Smooth muscle cell (in vitro differentiated cells): ENCODE results near the gene PIK3R3. TPM values are rescaled to one million over a fixed set of nuclear protein-coding genes. Genes with fewer than 3 reads are reported as not detected.

Experiments used
- DNase-seq: peaks from one replicate; lab custom pipeline; 2025; ENCODE audit not compliant: unreplicated experiment; lab: John Stamatoyannopoulos, UW
- H2AFZ ChIP-seq: fragments of 200-600 bp; sonication (generic); 2 replicates; pipeline ENCODE4 v1.6.0; 2016; ENCODE audit warnings: antibody characterized with exemption, low read depth, mild to moderate bottlenecking
- H3F3A ChIP-seq: fragments of 200-600 bp; sonication (generic); 2 replicates; pipeline ENCODE4 v1.6.0; 2017; ENCODE audit warnings: antibody characterized with exemption, low read depth
- H3K27ac ChIP-seq: fragments of 200-600 bp; sonication (generic); 2 replicates; pipeline ENCODE4 v1.5.1; 2016; ENCODE audit warnings: low read depth, mild to moderate bottlenecking
- H3K27me3 ChIP-seq: fragments of 200-600 bp; sonication (generic); 2 replicates; pipeline ENCODE4 v1.6.1; 2016; ENCODE audit warnings: low read depth, mild to moderate bottlenecking
- H3K36me3 ChIP-seq: fragments of 200-600 bp; sonication (generic); 2 replicates; pipeline ENCODE4 v1.5.1; 2016; ENCODE audit warnings: low read depth
- H3K4me1 ChIP-seq: fragments of 200-600 bp; sonication (generic); 2 replicates; pipeline ENCODE4 v1.5.1; 2016; ENCODE audit warnings: low read depth
- H3K4me2 ChIP-seq: fragments of 200-600 bp; sonication (generic); 2 replicates; pipeline ENCODE4 v1.6.0; 2016; ENCODE audit warnings: mild to moderate bottlenecking
- H3K4me3 ChIP-seq: fragments of 200-600 bp; sonication (generic); 2 replicates; pipeline ENCODE4 v1.5.1; 2016; ENCODE audit warnings: mild to moderate bottlenecking
- H3K79me2 ChIP-seq: fragments of 200-600 bp; sonication (generic); 2 replicates; pipeline ENCODE4 v1.6.0; 2016; ENCODE audit warnings: low read depth, mild to moderate bottlenecking
- H3K9ac ChIP-seq: fragments of 200-600 bp; sonication (generic); 2 replicates; pipeline ENCODE4 v1.6.0; 2016; ENCODE audit warnings: low read depth
- H3K9me3 ChIP-seq: fragments of 200-600 bp; sonication (generic); replicated peaks from 2 replicates; pipeline ENCODE4 v1.5.1; 2016; ENCODE audit warnings: low read depth
- H4K20me1 ChIP-seq: fragments of 200-600 bp; sonication (generic); 2 replicates; pipeline ENCODE4 v1.6.0; 2016; ENCODE audit warnings: low read depth
- WGBS: methylation state at CpG from one replicate; pipeline ENCODE4 v1.1.7; 2016; ENCODE audit warnings: low lambda C conversion rate; 5-methylcytosine and 5-hydroxymethylcytosine counted together
- polyA plus RNA-seq: library from polyadenylated mRNA; unstranded; fragments of >200 nt; fragmentation: Nextera tagmentation; extraction: Ambion mirVana; gene quantifications from 2 replicates; pipeline ENCODE4 v1.2.1, GENCODE V29; 2016
- total RNA-seq: library from RNA; depleted of rRNA; stranded (reverse); fragments of >200 nt; gene quantifications from 2 replicates; pipeline ENCODE4 v1.2.3, GENCODE V29; 2014
- TF ChIP-seq, protein P1 (sequence below): fragments of 200-600 bp; sonication (generic); IDR thresholded peaks from 2 replicates; pipeline ENCODE4 v1.5.1; 2017; ENCODE audit warnings: borderline replicate concordance, mild to moderate bottlenecking, antibody characterized with exemption; ENCODE audit not compliant: insufficient read depth, poor library complexity, severe bottlenecking

Gene PIK3R3
- total and polyA plus RNA-seq, 2 experiments from 2014 or later, result 3.7 to 5.6 TPM

DNA sequence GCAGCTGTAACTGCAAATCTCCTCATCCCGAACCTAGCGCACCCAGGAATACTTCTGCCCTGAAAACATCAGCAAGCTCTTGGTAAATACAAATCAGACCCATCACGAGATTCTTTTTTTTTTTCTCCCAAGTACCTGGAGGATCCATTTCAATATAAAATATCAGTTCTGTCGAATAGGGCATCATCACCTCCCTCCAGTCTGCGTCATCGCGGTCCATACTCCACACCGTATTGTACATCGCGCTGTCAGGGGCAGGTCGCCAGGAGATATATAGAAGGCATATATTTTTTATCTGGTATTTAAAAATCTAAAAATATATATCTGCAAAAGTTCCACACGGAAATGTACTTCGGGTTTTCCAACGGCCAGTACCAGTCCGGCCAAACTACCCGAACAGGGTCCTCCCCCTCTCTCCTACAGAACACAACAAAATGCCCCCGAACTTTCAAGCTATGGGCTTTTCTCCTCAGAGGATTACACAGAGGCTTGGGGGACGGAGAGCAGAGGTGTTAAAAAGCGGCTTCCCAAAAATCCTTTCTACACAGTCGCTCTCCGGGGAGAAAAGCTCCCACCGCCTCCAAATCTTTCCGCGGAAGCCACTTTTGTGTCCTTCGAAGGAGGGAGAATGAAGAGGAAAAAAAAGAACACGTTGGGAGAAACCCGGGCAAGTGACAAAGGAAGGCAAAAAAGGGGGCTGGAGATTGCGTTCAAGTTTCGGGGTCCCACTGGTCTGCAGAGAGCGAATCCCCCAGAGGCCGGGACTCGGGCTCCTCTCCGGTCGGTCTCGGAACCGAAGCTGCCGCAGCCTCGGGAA is 509 bp downstream of the PIK3R3 start:
- Histone ChIP-seq H3K27me3 (no peaks in the 10 kb centered on the region), H4K20me1 (no peaks in the 10 kb centered on the region), H3K36me3 (no peaks in the 10 kb centered on the region), H3K9me3 (no peaks in the 10 kb centered on the region), H3K4me2 (peak overlapping the region; percentile 93), H3F3A (peaks cover 5% of the 10 kb centered on the region), H2AFZ (peak overlapping the region; percentile 92), H3K4me1 (peaks cover 32% of the 10 kb centered on the region), H3K79me2 (peaks cover 42% of the 10 kb centered on the region), H3K27ac (peak overlapping the region; percentile 99), H3K4me3 (peak overlapping the region; percentile 86), H3K9ac (peak overlapping the region; percentile 98)
- DNase-seq, result no peak
- WGBS, result under 1% methylated on average over 38 of the region's 38 CpGs
- TF ChIP-seq, protein P1, sequence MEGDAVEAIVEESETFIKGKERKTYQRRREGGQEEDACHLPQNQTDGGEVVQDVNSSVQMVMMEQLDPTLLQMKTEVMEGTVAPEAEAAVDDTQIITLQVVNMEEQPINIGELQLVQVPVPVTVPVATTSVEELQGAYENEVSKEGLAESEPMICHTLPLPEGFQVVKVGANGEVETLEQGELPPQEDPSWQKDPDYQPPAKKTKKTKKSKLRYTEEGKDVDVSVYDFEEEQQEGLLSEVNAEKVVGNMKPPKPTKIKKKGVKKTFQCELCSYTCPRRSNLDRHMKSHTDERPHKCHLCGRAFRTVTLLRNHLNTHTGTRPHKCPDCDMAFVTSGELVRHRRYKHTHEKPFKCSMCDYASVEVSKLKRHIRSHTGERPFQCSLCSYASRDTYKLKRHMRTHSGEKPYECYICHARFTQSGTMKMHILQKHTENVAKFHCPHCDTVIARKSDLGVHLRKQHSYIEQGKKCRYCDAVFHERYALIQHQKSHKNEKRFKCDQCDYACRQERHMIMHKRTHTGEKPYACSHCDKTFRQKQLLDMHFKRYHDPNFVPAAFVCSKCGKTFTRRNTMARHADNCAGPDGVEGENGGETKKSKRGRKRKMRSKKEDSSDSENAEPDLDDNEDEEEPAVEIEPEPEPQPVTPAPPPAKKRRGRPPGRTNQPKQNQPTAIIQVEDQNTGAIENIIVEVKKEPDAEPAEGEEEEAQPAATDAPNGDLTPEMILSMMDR, result no peak

DNA sequence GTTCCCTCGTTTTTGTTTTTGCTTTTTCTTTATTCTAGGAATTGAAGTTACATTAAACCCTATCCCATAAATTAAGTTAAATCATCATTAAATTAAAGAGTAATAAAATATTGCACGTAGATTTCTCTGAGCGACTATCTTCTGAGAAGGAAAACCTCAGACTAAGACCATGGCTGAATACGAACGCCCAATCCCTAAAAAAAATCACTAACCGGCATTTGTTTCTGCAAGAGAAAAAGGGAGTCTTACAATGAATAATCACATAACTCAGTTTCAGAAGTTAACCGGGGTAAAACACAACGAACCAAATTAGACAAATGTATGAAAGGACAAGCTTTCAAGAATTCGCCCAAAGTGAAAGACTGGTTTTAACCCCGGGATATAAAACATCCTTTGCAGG is 1.3 kb downstream of the PIK3R3 start:
- no peak for DNase-seq
- H3K4me2 ChIP-seq, result peak overlapping the region; percentile 93
- H4K20me1 ChIP-seq, result no peaks in the 10 kb centered on the region
- no peaks in the 10 kb centered on the region for H3K27me3 ChIP-seq
- H2AFZ ChIP-seq, result peak overlapping the region; percentile 93
- H3K36me3 ChIP-seq, result no peaks in the 10 kb centered on the region
- H3K9me3 ChIP-seq, result no peaks in the 10 kb centered on the region
- H3K9ac ChIP-seq, result peak overlapping the region; percentile 98
- WGBS, result 1% methylated on average over 10 of the region's 10 CpGs
- H3F3A ChIP-seq, result peaks cover 5% of the 10 kb centered on the region
- peaks cover 24% of the 10 kb centered on the region for H3K4me1 ChIP-seq
- TF ChIP-seq, protein P1, result no peak
- H3K27ac ChIP-seq, result peak overlapping the region; percentile 5
- H3K4me3 ChIP-seq, result peak overlapping the region; percentile 86
- H3K79me2 ChIP-seq, result peaks cover 48% of the 10 kb centered on the region

DNA sequence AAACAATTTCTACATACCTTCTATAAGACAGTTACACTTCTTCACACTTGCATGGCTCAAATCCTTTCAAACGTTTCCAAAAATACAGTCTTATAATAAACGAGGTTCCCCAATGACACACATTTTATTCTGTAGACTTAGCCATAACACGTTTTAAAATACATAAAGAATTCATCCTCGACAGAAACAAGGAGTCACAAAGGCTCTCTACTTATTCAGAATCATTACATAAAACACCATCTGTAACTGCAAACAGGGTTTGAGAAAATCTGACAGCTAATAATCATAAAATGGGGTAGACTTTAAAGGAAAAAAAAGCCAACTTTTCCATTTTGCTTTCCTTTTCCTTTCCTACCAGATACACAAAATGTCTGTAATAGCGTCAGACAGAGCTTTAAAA is 1.8 kb downstream of the PIK3R3 start:
- peaks cover 24% of the 10 kb centered on the region for H3K4me1 ChIP-seq
- peak overlapping the region; percentile 98 for H3K9ac ChIP-seq
- H3K79me2 ChIP-seq, result peaks cover 51% of the 10 kb centered on the region
- H4K20me1 ChIP-seq, result no peaks in the 10 kb centered on the region
- H3K27me3 ChIP-seq, result no peaks in the 10 kb centered on the region
- H3K36me3 ChIP-seq, result no peaks in the 10 kb centered on the region
- H2AFZ ChIP-seq, result peak overlapping the region; percentile 93
- 13% methylated on average over 5 of the region's 5 CpGs for WGBS
- DNase-seq, result no peak
- peak overlapping the region; percentile 86 for H3K4me3 ChIP-seq
- no peak overlapping the region for H3K27ac ChIP-seq
- H3K4me2 ChIP-seq, result peak overlapping the region; percentile 93
- TF ChIP-seq, protein P1, result no peak
- H3F3A ChIP-seq, result peaks cover 5% of the 10 kb centered on the region
- H3K9me3 ChIP-seq, result no peaks in the 10 kb centered on the region
